Measurements from ENCODE around the gene GNE. TPM values are rescaled to one million over a fixed set of nuclear protein-coding genes. Genes with fewer than 3 reads are reported as not detected.
A peak's percentile ranks its signal among the peaks of the same experiment; 100 is the strongest.

Gene GNE
- total and polyA plus RNA-seq, 2 of the 13 experiments (the other 11 are each of a cell fraction or from before 2014, with no cell fraction given), result 16.1 to 24.1 TPM

DNA sequence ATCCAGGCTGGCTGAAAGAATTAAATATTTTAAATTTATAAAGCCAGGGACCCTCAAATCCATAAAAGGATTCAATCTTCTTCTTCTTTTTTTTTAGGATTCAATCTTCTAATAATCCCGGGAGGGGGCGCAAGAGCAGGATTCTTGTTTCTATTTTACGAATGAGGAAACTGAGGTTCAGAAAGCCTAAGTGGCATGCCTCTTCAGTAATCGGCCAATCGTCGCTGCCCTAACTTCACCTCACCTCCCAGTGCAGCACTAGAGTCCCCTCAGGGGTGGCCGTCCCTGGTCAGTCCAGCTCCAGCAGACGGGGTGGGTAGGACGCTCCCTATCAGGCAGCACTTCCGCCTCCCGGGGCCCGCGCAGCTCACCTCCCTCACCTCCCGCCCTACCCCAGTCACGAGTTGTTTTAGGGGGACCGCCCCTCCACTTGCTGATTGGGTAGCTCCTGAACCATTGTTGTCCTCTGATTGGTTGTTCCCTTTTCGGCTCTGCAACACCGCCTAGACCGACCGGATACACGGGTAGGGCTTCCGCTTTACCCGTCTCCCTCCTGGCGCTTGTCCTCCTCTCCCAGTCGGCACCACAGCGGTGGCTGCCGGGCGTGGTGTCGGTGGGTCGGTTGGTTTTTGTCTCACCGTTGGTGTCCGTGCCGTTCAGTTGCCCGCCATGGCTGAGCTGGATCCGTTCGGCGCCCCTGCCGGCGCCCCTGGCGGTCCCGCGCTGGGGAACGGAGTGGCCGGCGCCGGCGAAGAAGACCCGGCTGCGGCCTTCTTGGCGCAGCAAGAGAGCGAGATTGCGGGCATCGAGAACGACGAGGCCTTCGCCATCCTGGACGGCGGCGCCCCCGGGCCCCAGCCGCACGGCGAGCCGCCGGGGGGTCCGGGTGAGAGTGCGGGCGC, 67.6 kb downstream of the GNE start, which contains the start of gene CLTA (continued):
- TF ChIP-seq, protein P1, sequence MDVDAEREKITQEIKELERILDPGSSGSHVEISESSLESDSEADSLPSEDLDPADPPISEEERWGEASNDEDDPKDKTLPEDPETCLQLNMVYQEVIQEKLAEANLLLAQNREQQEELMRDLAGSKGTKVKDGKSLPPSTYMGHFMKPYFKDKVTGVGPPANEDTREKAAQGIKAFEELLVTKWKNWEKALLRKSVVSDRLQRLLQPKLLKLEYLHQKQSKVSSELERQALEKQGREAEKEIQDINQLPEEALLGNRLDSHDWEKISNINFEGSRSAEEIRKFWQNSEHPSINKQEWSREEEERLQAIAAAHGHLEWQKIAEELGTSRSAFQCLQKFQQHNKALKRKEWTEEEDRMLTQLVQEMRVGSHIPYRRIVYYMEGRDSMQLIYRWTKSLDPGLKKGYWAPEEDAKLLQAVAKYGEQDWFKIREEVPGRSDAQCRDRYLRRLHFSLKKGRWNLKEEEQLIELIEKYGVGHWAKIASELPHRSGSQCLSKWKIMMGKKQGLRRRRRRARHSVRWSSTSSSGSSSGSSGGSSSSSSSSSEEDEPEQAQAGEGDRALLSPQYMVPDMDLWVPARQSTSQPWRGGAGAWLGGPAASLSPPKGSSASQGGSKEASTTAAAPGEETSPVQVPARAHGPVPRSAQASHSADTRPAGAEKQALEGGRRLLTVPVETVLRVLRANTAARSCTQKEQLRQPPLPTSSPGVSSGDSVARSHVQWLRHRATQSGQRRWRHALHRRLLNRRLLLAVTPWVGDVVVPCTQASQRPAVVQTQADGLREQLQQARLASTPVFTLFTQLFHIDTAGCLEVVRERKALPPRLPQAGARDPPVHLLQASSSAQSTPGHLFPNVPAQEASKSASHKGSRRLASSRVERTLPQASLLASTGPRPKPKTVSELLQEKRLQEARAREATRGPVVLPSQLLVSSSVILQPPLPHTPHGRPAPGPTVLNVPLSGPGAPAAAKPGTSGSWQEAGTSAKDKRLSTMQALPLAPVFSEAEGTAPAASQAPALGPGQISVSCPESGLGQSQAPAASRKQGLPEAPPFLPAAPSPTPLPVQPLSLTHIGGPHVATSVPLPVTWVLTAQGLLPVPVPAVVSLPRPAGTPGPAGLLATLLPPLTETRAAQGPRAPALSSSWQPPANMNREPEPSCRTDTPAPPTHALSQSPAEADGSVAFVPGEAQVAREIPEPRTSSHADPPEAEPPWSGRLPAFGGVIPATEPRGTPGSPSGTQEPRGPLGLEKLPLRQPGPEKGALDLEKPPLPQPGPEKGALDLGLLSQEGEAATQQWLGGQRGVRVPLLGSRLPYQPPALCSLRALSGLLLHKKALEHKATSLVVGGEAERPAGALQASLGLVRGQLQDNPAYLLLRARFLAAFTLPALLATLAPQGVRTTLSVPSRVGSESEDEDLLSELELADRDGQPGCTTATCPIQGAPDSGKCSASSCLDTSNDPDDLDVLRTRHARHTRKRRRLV (CRISPR knock-in tag; IDR thresholded peaks at IDR 0.05), result no peak
- TF ChIP-seq, protein P2, sequence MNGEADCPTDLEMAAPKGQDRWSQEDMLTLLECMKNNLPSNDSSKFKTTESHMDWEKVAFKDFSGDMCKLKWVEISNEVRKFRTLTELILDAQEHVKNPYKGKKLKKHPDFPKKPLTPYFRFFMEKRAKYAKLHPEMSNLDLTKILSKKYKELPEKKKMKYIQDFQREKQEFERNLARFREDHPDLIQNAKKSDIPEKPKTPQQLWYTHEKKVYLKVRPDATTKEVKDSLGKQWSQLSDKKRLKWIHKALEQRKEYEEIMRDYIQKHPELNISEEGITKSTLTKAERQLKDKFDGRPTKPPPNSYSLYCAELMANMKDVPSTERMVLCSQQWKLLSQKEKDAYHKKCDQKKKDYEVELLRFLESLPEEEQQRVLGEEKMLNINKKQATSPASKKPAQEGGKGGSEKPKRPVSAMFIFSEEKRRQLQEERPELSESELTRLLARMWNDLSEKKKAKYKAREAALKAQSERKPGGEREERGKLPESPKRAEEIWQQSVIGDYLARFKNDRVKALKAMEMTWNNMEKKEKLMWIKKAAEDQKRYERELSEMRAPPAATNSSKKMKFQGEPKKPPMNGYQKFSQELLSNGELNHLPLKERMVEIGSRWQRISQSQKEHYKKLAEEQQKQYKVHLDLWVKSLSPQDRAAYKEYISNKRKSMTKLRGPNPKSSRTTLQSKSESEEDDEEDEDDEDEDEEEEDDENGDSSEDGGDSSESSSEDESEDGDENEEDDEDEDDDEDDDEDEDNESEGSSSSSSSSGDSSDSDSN (CRISPR knock-in tag; IDR thresholded peaks at IDR 0.05), result peak; percentile 89
- TF ChIP-seq MAZ (IDR thresholded peaks at IDR 0.05; ENCODE audit: borderline replicate concordance, low read depth, low read length) (0 out of 2 replicates have a peak, but pooled peaks have one; percentile 84), MAZ (CRISPR knock-in tag; IDR thresholded peaks at IDR 0.05; ENCODE audit: low read depth) (peak; percentile 69), GFI1 (CRISPR knock-in tag; IDR thresholded peaks at IDR 0.05; ENCODE audit: borderline replicate concordance) (peak; percentile 43; the same call in 1 of the 2 replicates), NFYC (CRISPR knock-in tag; IDR thresholded peaks at IDR 0.05) (peak; percentile 93), MAF1 (CRISPR knock-in tag; IDR thresholded peaks at IDR 0.05; ENCODE audit: borderline replicate concordance) (peak; percentile 81), GZF1 (CRISPR knock-in tag; IDR thresholded peaks at IDR 0.05) (0 out of 2 replicates have a peak, but pooled peaks have one; percentile 44), FOXP1 (IDR thresholded peaks at IDR 0.05) (no peak), FOXP1 (CRISPR knock-in tag; IDR thresholded peaks at IDR 0.05) (no peak), EHMT2 (IDR thresholded peaks at IDR 0.05; ENCODE audit: borderline replicate concordance, low read depth, low read length) (no peak), POLR2G (IDR thresholded peaks at IDR 0.05; ENCODE audit: low read depth, low read length) (peak; percentile 97), SP2 (CRISPR knock-in tag; IDR thresholded peaks at IDR 0.05) (peak; percentile 85), KLF6 (CRISPR knock-in tag; IDR thresholded peaks at IDR 0.05) (0 out of 2 replicates have a peak, but pooled peaks have one; percentile 45), MXD4 (CRISPR knock-in tag; IDR thresholded peaks at IDR 0.05) (peak; percentile 49; the same call in 1 of the 2 replicates), RXRA (CRISPR knock-in tag; IDR thresholded peaks at IDR 0.05) (peak; percentile 58), ZNF788 (CRISPR knock-in tag; IDR thresholded peaks at IDR 0.05; ENCODE audit: borderline replicate concordance) (peak; percentile 77; the same call in 1 of the 2 replicates), HCFC1 (IDR thresholded peaks at IDR 0.05; ENCODE audit: low read depth, low read length) (no peak)
- TF ChIP-seq, protein P3, sequence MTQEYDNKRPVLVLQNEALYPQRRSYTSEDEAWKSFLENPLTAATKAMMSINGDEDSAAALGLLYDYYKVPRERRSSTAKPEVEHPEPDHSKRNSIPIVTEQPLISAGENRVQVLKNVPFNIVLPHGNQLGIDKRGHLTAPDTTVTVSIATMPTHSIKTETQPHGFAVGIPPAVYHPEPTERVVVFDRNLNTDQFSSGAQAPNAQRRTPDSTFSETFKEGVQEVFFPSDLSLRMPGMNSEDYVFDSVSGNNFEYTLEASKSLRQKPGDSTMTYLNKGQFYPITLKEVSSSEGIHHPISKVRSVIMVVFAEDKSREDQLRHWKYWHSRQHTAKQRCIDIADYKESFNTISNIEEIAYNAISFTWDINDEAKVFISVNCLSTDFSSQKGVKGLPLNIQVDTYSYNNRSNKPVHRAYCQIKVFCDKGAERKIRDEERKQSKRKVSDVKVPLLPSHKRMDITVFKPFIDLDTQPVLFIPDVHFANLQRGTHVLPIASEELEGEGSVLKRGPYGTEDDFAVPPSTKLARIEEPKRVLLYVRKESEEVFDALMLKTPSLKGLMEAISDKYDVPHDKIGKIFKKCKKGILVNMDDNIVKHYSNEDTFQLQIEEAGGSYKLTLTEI (CRISPR knock-in tag; conservative IDR thresholded peaks at IDR 0.05), result no peak
